SK-N-SH (cell line): ENCODE results near the gene ARHGAP6. TPM values are rescaled to one million over a fixed set of nuclear protein-coding genes. Genes with fewer than 3 reads are reported as not detected.

Experiments
- CTCF ChIA-PET: fragments of 300-600, 350-600 bp; formaldehyde crosslinking; extraction: SDS; loops from one replicate; lab custom pipeline; 2021; lab: Yijun Ruan, JAX
- POLR2A ChIA-PET: fragments of 350-600 bp; sonication (Branson Sonifier 250); formaldehyde crosslinking; extraction: SDS; loops from one replicate; lab custom pipeline; 2020; ENCODE audit warnings: antibody characterized with exemption, inconsistent platforms; lab: Yijun Ruan, JAX
- DNase-seq: peaks from one replicate; pipeline ENCODE4 v3.0.0; 2012
- H2AFZ ChIP-seq: fragments of 200-600 bp; sonication (generic); 2 replicates; pipeline ENCODE4 v1.8.1; 2016; ENCODE audit warnings: antibody characterized with exemption, mild to moderate bottlenecking, low read depth
- H3F3A ChIP-seq: fragments of 200-600 bp; sonication (generic); replicated peaks from 2 replicates; pipeline ENCODE3; 2016; ENCODE audit warnings: antibody characterized with exemption, mild to moderate bottlenecking; ENCODE audit not compliant: insufficient read depth
- H3K27ac ChIP-seq, 2 experiments: fragments of 200-500 bp in 1 of 2; fragments of 200-600 bp in 1 of 2; sonication (Bioruptor generic) in 1 of 2; sonication (generic), shearing (Covaris generic) in 1 of 2; 2 replicates each; pipeline versions ENCODE4 v1.5.1 to v1.6.1; 2014 to 2016; ENCODE audit warnings: low read depth in 2 of 2, inconsistent platforms in 1 of 2, low read length in 1 of 2, mild to moderate bottlenecking in 1 of 2, mixed read lengths in 1 of 2
- H3K27me3 ChIP-seq: fragments of 200-600 bp; sonication (generic), shearing (Covaris generic); 2 replicates; pipeline ENCODE4 v1.6.1; 2016; ENCODE audit warnings: mixed run types; ENCODE audit not compliant: insufficient read depth
- H3K36me3 ChIP-seq, 2 experiments: fragments of 200-500 bp in 1 of 2; fragments of 200-600 bp in 1 of 2; sonication (Bioruptor generic) in 1 of 2; sonication (generic) in 1 of 2; replicated peaks in 1 of 2; 2 replicates each; pipeline versions ENCODE3 to v1.5.1; 2014 to 2016; ENCODE audit warnings: low read length in 1 of 2, mild to moderate bottlenecking in 1 of 2; ENCODE audit not compliant: insufficient read depth in 2 of 2, control insufficient read depth in 1 of 2
- H3K4me1 ChIP-seq, 2 experiments: fragments of 200-500 bp in 1 of 2; fragments of 200-600 bp in 1 of 2; sonication (Bioruptor generic) in 1 of 2; sonication (generic), shearing (Covaris generic) in 1 of 2; 2 replicates each; pipeline versions ENCODE4 v1.5.1 to v1.6.1; 2014 to 2016; ENCODE audit warnings: low read depth in 1 of 2, low read length in 1 of 2, mixed run types in 1 of 2; ENCODE audit not compliant: insufficient read depth in 2 of 2, control insufficient read depth in 1 of 2
- H3K4me2 ChIP-seq: fragments of 200-600 bp; sonication (generic), shearing (Covaris generic); 2 replicates; pipeline ENCODE4 v1.6.1; 2017; ENCODE audit warnings: mixed run types
- H3K4me3 ChIP-seq, 2 experiments: fragments of 200-500 bp in 1 of 2; fragments of 200-600 bp in 1 of 2; sonication (Bioruptor generic) in 1 of 2; sonication (generic), shearing (Covaris generic) in 1 of 2; 2 replicates each; pipeline versions ENCODE4 v1.5.1 to v1.8.1; 2014 to 2016; ENCODE audit warnings: low read depth in 2 of 2, inconsistent platforms in 1 of 2, low read length in 1 of 2, mild to moderate bottlenecking in 1 of 2, mixed read lengths in 1 of 2, moderate library complexity in 1 of 2
- H3K79me2 ChIP-seq: fragments of 200-600 bp; sonication (generic); 2 replicates; pipeline ENCODE4 v1.8.1; 2017; ENCODE audit warnings: mild to moderate bottlenecking; ENCODE audit not compliant: insufficient read depth
- H3K9ac ChIP-seq: fragments of 200-600 bp; sonication (generic); 2 replicates; pipeline ENCODE4 v1.6.1; 2017; ENCODE audit warnings: mixed run types
- H3K9me2 ChIP-seq: fragments of 200-600 bp; sonication (generic); 2 replicates; pipeline ENCODE4 v1.6.1; 2017; ENCODE audit warnings: mixed run types
- H3K9me3 ChIP-seq: fragments of 200-600 bp; sonication (generic); 2 replicates; pipeline ENCODE4 v1.6.1; 2017; ENCODE audit warnings: mixed run types, mild to moderate bottlenecking, moderate library complexity
- H4K20me1 ChIP-seq: fragments of 200-600 bp; sonication (generic); 2 replicates; pipeline ENCODE4 v1.6.1; 2017; ENCODE audit warnings: mild to moderate bottlenecking, mixed run types; ENCODE audit not compliant: insufficient read depth
- EZH2phosphoT487 ChIP-seq: fragments of 200-600 bp; sonication (generic); IDR thresholded peaks from 2 replicates; pipeline ENCODE4 v1.6.1; 2017; ENCODE audit warnings: low read depth, mixed run types, mild to moderate bottlenecking, antibody characterized with exemption, moderate library complexity, borderline replicate concordance
- FOSL2 ChIP-seq: IDR thresholded peaks from 2 replicates; pipeline ENCODE4 v1.4.0; 2012; ENCODE audit warnings: low read depth, mild to moderate bottlenecking, moderate library complexity, borderline replicate concordance
- FOXJ3 ChIP-seq: sonication (generic); formaldehyde crosslinking; IDR thresholded peaks from 2 replicates; pipeline ENCODE4 v1.5.1; 2020; ENCODE audit warnings: mild to moderate bottlenecking, missing genetic modification reagents
- GABPA ChIP-seq: IDR thresholded peaks from 2 replicates; pipeline ENCODE4 v1.4.0; 2012; ENCODE audit warnings: low read depth, mild to moderate bottlenecking
- GATA2 ChIP-seq: sonication (generic); formaldehyde crosslinking; IDR thresholded peaks from 2 replicates; pipeline ENCODE4 v1.5.0; 2020; ENCODE audit warnings: mild to moderate bottlenecking, missing genetic modification reagents
- IRF3 ChIP-seq: fragments of 150-350 bp; IDR thresholded peaks from 2 replicates; pipeline ENCODE4 v1.6.1; 2016; ENCODE audit warnings: mild to moderate bottlenecking, low read depth, low read length
- MXI1 ChIP-seq: IDR thresholded peaks from 2 replicates; pipeline ENCODE4 v1.6.1; 2012; ENCODE audit warnings: mild to moderate bottlenecking, low read depth, low read length, improper control_type of control experiment
- NFIC ChIP-seq: IDR thresholded peaks from 2 replicates; pipeline ENCODE4 v1.4.0; 2012; ENCODE audit warnings: borderline replicate concordance
- PBX3 ChIP-seq: IDR thresholded peaks from 2 replicates; pipeline ENCODE4; 2012
- REST ChIP-seq: IDR thresholded peaks from 2 replicates; pipeline ENCODE4 v1.6.1; 2012; ENCODE audit warnings: mild to moderate bottlenecking, low read depth, low read length, moderate library complexity
- RXRA ChIP-seq: IDR thresholded peaks from 2 replicates; pipeline ENCODE4 v1.4.0; 2012; ENCODE audit warnings: low read depth, mild to moderate bottlenecking, borderline replicate concordance
- SIN3A ChIP-seq: IDR thresholded peaks from 2 replicates; pipeline ENCODE4 v1.6.1; 2012; ENCODE audit warnings: low read depth, mild to moderate bottlenecking, low read length, moderate library complexity, borderline replicate concordance
- TAF1 ChIP-seq: IDR thresholded peaks from 2 replicates; pipeline ENCODE4 v1.6.1; 2012; ENCODE audit warnings: low read depth, mild to moderate bottlenecking, low read length, moderate library complexity, borderline replicate concordance
- TCF12 ChIP-seq: IDR thresholded peaks from 2 replicates; pipeline ENCODE4 v1.4.0; 2012
- TEAD4 ChIP-seq: IDR thresholded peaks from 2 replicates; pipeline ENCODE4 v1.4.0; 2012; ENCODE audit warnings: mild to moderate bottlenecking, borderline replicate concordance; ENCODE audit not compliant: insufficient read depth
- WGBS: methylation state at CpG from one replicate; pipeline ENCODE4 v1.1.6; 2017; ENCODE audit warnings: low lambda C conversion rate; 5-methylcytosine and 5-hydroxymethylcytosine counted together
- polyA plus RNA-seq, 3 experiments: library from polyadenylated mRNA; depleted of rRNA; stranded (reverse); fragments of >200 nt; gene quantifications; 2 replicates each; pipeline ENCODE4 v1.2.3, GENCODE V29; 2012
- TF ChIP-seq, protein P1 (sequence below): IDR thresholded peaks from 2 replicates; pipeline ENCODE4 v1.4.0; 2012; ENCODE audit warnings: low read depth, borderline replicate concordance

The ARHGAP6 gene
- polyA plus RNA-seq, 1 of the 3 experiments (the other 2 are of a cell fraction), result 0.16 TPM

GRCh38 chrX:11130136-11130535 lies 535.6 kb downstream of the ARHGAP6 start:
- no peak for TF ChIP-seq MXI1
- TF ChIP-seq, all 33 proteins: peak for 0
- Histone ChIP-seq H3K4me1 (no peaks in the 10 kb centered on the region), H3K4me2 (no peak overlapping the region), H3K9ac (no peak overlapping the region), H3K27ac (no peak overlapping the region), H3K79me2 (no peaks in the 10 kb centered on the region), H3K27me3 (no peaks in the 10 kb centered on the region), H4K20me1 (no peaks in the 10 kb centered on the region), H3K4me3 (no peak overlapping the region), H2AFZ (no peak overlapping the region), H3K9me3 (no peaks in the 10 kb centered on the region), H3K36me3 (no peaks in the 10 kb centered on the region), H3F3A (no peaks in the 10 kb centered on the region), H3K9me2 (no peaks in the 10 kb centered on the region)
- 51% methylated on average over 3 of the region's 3 CpGs for WGBS
- ChIA-PET POLR2A (no interaction called here), CTCF (interaction anchor here (2.0 kb wide), 1 partner anchor 940 kb away, joined by 9 read pairs; no protein-coding TSS in a partner anchor)
- DNase-seq, result no peak

DNA sequence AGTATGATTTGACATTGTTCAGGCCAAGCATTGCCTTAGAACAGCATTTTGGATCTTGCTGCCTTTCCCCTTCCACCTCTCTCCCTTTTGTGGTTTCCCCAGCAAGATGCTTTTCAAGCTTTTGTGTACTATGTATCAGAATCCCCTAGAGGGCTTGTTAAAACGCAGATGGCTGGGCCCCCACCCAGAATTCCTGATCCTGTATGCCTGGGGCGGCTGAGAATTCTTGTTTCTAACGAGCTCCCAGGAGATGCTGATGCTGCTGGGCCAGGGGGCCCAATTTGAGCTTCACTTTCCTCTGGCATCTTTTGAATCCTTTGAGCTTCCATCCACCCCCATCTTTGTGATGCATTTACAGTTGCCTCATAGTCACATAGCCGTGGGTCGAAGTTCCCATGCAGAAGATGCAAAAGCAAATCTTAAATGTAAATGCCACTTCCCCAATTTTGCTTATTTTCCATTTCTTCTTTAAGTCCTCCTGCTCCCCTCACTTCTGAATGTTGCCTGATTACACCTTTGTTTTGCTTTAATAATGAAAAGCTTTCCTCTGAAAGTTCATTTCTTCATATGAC lies 536.1 kb downstream of the ARHGAP6 start:
- TF ChIP-seq RXRA (no peak), NFIC (no peak), GATA2 (no peak), EZH2phosphoT487 (no peak), GABPA (no peak), IRF3 (no peak), TAF1 (no peak), FOXJ3 (CRISPR knock-in tag) (no peak), SIN3A (no peak), REST (no peak), FOSL2 (no peak), PBX3 (no peak), TEAD4 (no peak), TCF12 (no peak)
- TF ChIP-seq, protein P1, sequence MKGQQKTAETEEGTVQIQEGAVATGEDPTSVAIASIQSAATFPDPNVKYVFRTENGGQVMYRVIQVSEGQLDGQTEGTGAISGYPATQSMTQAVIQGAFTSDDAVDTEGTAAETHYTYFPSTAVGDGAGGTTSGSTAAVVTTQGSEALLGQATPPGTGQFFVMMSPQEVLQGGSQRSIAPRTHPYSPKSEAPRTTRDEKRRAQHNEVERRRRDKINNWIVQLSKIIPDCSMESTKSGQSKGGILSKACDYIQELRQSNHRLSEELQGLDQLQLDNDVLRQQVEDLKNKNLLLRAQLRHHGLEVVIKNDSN, result no peak
- Histone ChIP-seq H3K9ac (no peak overlapping the region), H4K20me1 (no peaks in the 10 kb centered on the region), H2AFZ (no peak overlapping the region), H3K4me2 (no peak overlapping the region), H3K79me2 (no peaks in the 10 kb centered on the region), H3K36me3 (no peaks in the 10 kb centered on the region), H3K4me1 (no peaks in the 10 kb centered on the region), H3K27ac (no peak overlapping the region), H3K27me3 (no peaks in the 10 kb centered on the region), H3K9me3 (no peaks in the 10 kb centered on the region), H3K9me2 (no peaks in the 10 kb centered on the region), H3F3A (no peaks in the 10 kb centered on the region), H3K4me3 (no peak overlapping the region)
- WGBS, result 45% methylated on average over 5 of the region's 5 CpGs
- ChIA-PET CTCF (interaction anchor here (0.9 to 2.0 kb wide), 2 partner anchors 939 to 940 kb away, joined by 4 to 9 read pairs; no protein-coding TSS in a partner anchor), POLR2A (no interaction called here)
- DNase-seq, result no peak
